ENCODE measurements around the gene FGF14. TPM values are rescaled to one million over a fixed set of nuclear protein-coding genes. Genes with fewer than 3 reads are reported as not detected.

Gene FGF14
- total RNA-seq (not detected), polyA plus RNA-seq (under 1 TPM in 1 of 4 donors, not detected in 3; 0.09 TPM)

- Histone ChIP-seq H3K4me1 (ENCODE audit: control insufficient read depth, insufficient read depth, low read length, poor library complexity, severe bottlenecking) (peaks cover 16% of the 10 kb centered on the region), H3K9me3 (ENCODE audit: control insufficient read depth in 2 of 2, low read length in 2 of 2) (no peaks in the 10 kb centered on the region), H3K36me3 (ENCODE audit: control insufficient read depth, insufficient read depth, low read length) (no peaks in the 10 kb centered on the region), H3K4me3 (ENCODE audit: low read depth, low read length) (no peak within 1 kb of the TSS), H3K27ac (ENCODE audit: insufficient read depth, low read length, poor library complexity, severe bottlenecking) (no peak within 1 kb of the TSS), H3K27me3 (ENCODE audit: control insufficient read depth, insufficient read depth, low read length) (peaks cover 41% of the 10 kb centered on the region)
- DNase-seq: no peak
- no peak for ATAC-seq (ENCODE audit: low read depth in 2 of 2)
- Mint-ChIP-seq H3K27me3 (peaks cover 68% of the 10 kb centered on the region), H3K27ac (peak within 1 kb of the TSS in 1 of 3 donors; percentile 40), H3K4me1 (peaks cover 9 to 34% (median 16%) of the 10 kb centered on the region in 4 donors), H3K9me3 (peaks cover 0 to 4% (median 0%) of the 10 kb centered on the region in 7 donors), H3K4me3 (peak within 1 kb of the TSS; percentile 49 to 85 (median 64)), H3K36me3 (no peaks in the 10 kb centered on the region)
Measured at GRCh38 chr13:102401766-102402165, at the start of gene FGF14. Gene FGF14 (minus strand): TSS chr13:102402048.

GRCh38 chr13:102443249-102443648 lies 41.4 kb upstream of the FGF14 start:
- Histone ChIP-seq H3K36me3 (ENCODE audit: control insufficient read depth, insufficient read depth, low read length) (no peaks in the 10 kb centered on the region), H3K27ac (ENCODE audit: insufficient read depth, low read length, poor library complexity, severe bottlenecking) (no peak overlapping the region), H3K4me3 (ENCODE audit: low read depth, low read length) (no peak overlapping the region), H3K9me3 (ENCODE audit: control insufficient read depth in 2 of 2, low read length in 2 of 2) (no peaks in the 10 kb centered on the region), H3K27me3 (ENCODE audit: control insufficient read depth, insufficient read depth, low read length) (no peaks in the 10 kb centered on the region), H3K4me1 (ENCODE audit: control insufficient read depth, insufficient read depth, low read length, poor library complexity, severe bottlenecking) (no peaks in the 10 kb centered on the region)
- no peak overlapping the region for H3K4me3 Mint-ChIP-seq
- no peak for ATAC-seq (ENCODE audit: low read depth in 2 of 2)
- no peaks in the 10 kb centered on the region for H3K4me1 Mint-ChIP-seq
- H3K27ac Mint-ChIP-seq: no peak overlapping the region
- H3K9me3 Mint-ChIP-seq: peaks cover 0 to 4% (median 0%) of the 10 kb centered on the region in 7 donors
- DNase-seq: no peak
- H3K27me3 Mint-ChIP-seq: no peaks in the 10 kb centered on the region
- peaks cover 3% of the 10 kb centered on the region for H3K36me3 Mint-ChIP-seq

- no peak for DNase-seq
- H3K4me3 ChIP-seq (ENCODE audit: low read depth, low read length): no peak overlapping the region
- no peaks in the 10 kb centered on the region for H3K9me3 ChIP-seq (ENCODE audit: control insufficient read depth in 2 of 2, low read length in 2 of 2)
- Mint-ChIP-seq H3K27me3 (no peaks in the 10 kb centered on the region), H3K9me3 (peaks cover 0 to 2% (median 2%) of the 10 kb centered on the region in 7 donors), H3K4me3 (no peak overlapping the region), H3K27ac (peak overlapping the region in 1 of 3 donors; percentile 30), H3K4me1 (no peaks in the 10 kb centered on the region), H3K36me3 (peaks cover 3% of the 10 kb centered on the region)
- H3K27me3 ChIP-seq (ENCODE audit: control insufficient read depth, insufficient read depth, low read length): no peaks in the 10 kb centered on the region
- no peaks in the 10 kb centered on the region for H3K36me3 ChIP-seq (ENCODE audit: control insufficient read depth, insufficient read depth, low read length)
- no peaks in the 10 kb centered on the region for H3K4me1 ChIP-seq (ENCODE audit: control insufficient read depth, insufficient read depth, low read length, poor library complexity, severe bottlenecking)
- H3K27ac ChIP-seq (ENCODE audit: insufficient read depth, low read length, poor library complexity, severe bottlenecking): no peak overlapping the region
- no peak for ATAC-seq (ENCODE audit: low read depth in 2 of 2)
Measured at GRCh38 chr13:102441085-102441484, 39.2 kb upstream of the FGF14 start.

GRCh38 chr13:102440259-102440936 lies 38.5 kb upstream of the FGF14 start:
- no peak overlapping the region for H3K4me3 ChIP-seq (ENCODE audit: low read depth, low read length)
- no peaks in the 10 kb centered on the region for H3K4me1 Mint-ChIP-seq
- ATAC-seq (ENCODE audit: low read depth in 2 of 2) (no peak), DNase-seq (no peak)
- H3K4me1 ChIP-seq (ENCODE audit: control insufficient read depth, insufficient read depth, low read length, poor library complexity, severe bottlenecking): no peaks in the 10 kb centered on the region
- H3K27me3 ChIP-seq (ENCODE audit: control insufficient read depth, insufficient read depth, low read length): no peaks in the 10 kb centered on the region
- H3K36me3 Mint-ChIP-seq: peaks cover 3% of the 10 kb centered on the region
- H3K36me3 ChIP-seq (ENCODE audit: control insufficient read depth, insufficient read depth, low read length): no peaks in the 10 kb centered on the region
- H3K9me3 Mint-ChIP-seq: peaks cover 0 to 4% (median 2%) of the 10 kb centered on the region in 7 donors
- H3K27ac ChIP-seq (ENCODE audit: insufficient read depth, low read length, poor library complexity, severe bottlenecking): no peak overlapping the region
- no peaks in the 10 kb centered on the region for H3K27me3 Mint-ChIP-seq
- H3K27ac Mint-ChIP-seq: no peak overlapping the region
- no peaks in the 10 kb centered on the region for H3K9me3 ChIP-seq (ENCODE audit: control insufficient read depth in 2 of 2, low read length in 2 of 2)
- no peak overlapping the region for H3K4me3 Mint-ChIP-seq

GRCh38 chr13:102422690-102423089 lies 20.8 kb upstream of the FGF14 start:
- Mint-ChIP-seq H3K27me3 (no peaks in the 10 kb centered on the region), H3K36me3 (no peaks in the 10 kb centered on the region), H3K4me1 (no peaks in the 10 kb centered on the region), H3K9me3 (peaks cover 0 to 23% (median 7%) of the 10 kb centered on the region in 7 donors), H3K27ac (no peak overlapping the region), H3K4me3 (no peak overlapping the region)
- DNase-seq (no peak), ATAC-seq (ENCODE audit: low read depth in 2 of 2) (no peak)
- H3K27me3 ChIP-seq (ENCODE audit: control insufficient read depth, insufficient read depth, low read length): peaks cover 2% of the 10 kb centered on the region
- H3K36me3 ChIP-seq (ENCODE audit: control insufficient read depth, insufficient read depth, low read length): no peaks in the 10 kb centered on the region
- no peak overlapping the region for H3K4me3 ChIP-seq (ENCODE audit: low read depth, low read length)
- H3K27ac ChIP-seq (ENCODE audit: insufficient read depth, low read length, poor library complexity, severe bottlenecking): no peak overlapping the region
- H3K9me3 ChIP-seq (ENCODE audit: control insufficient read depth in 2 of 2, low read length in 2 of 2): peaks cover 11 to 13% of the 10 kb centered on the region in 2 experiments
- H3K4me1 ChIP-seq (ENCODE audit: control insufficient read depth, insufficient read depth, low read length, poor library complexity, severe bottlenecking): no peaks in the 10 kb centered on the region

- Histone ChIP-seq H3K9me3 (ENCODE audit: control insufficient read depth in 2 of 2, low read length in 2 of 2) (no peaks in the 10 kb centered on the region), H3K27me3 (ENCODE audit: control insufficient read depth, insufficient read depth, low read length) (peaks cover 27% of the 10 kb centered on the region), H3K4me1 (ENCODE audit: control insufficient read depth, insufficient read depth, low read length, poor library complexity, severe bottlenecking) (peaks cover 6% of the 10 kb centered on the region), H3K4me3 (ENCODE audit: low read depth, low read length) (no peak overlapping the region), H3K27ac (ENCODE audit: insufficient read depth, low read length, poor library complexity, severe bottlenecking) (no peak overlapping the region), H3K36me3 (ENCODE audit: control insufficient read depth, insufficient read depth, low read length) (no peaks in the 10 kb centered on the region)
- DNase-seq (no peak), ATAC-seq (ENCODE audit: low read depth in 2 of 2) (no peak)
- Mint-ChIP-seq H3K9me3 (peaks cover 0 to 2% (median 0%) of the 10 kb centered on the region in 7 donors), H3K4me1 (peaks cover 4 to 19% (median 15%) of the 10 kb centered on the region in 4 donors), H3K27ac (no peak overlapping the region), H3K36me3 (no peaks in the 10 kb centered on the region), H3K4me3 (no peak overlapping the region), H3K27me3 (peaks cover 33% of the 10 kb centered on the region)
Measured at GRCh38 chr13:102405499-102406100, 3.8 kb upstream of the FGF14 start.

- H3K27me3 Mint-ChIP-seq: peaks cover 65% of the 10 kb centered on the region
- Histone ChIP-seq H3K9me3 (ENCODE audit: control insufficient read depth in 2 of 2, low read length in 2 of 2) (no peaks in the 10 kb centered on the region), H3K27me3 (ENCODE audit: control insufficient read depth, insufficient read depth, low read length) (peaks cover 36% of the 10 kb centered on the region), H3K4me3 (ENCODE audit: low read depth, low read length) (no peak overlapping the region), H3K36me3 (ENCODE audit: control insufficient read depth, insufficient read depth, low read length) (no peaks in the 10 kb centered on the region), H3K4me1 (ENCODE audit: control insufficient read depth, insufficient read depth, low read length, poor library complexity, severe bottlenecking) (peaks cover 16% of the 10 kb centered on the region), H3K27ac (ENCODE audit: insufficient read depth, low read length, poor library complexity, severe bottlenecking) (no peak overlapping the region)
- peak overlapping the region in 2 of 4 donors; percentile 25 to 55 for H3K4me3 Mint-ChIP-seq
- H3K4me1 Mint-ChIP-seq: peaks cover 9 to 34% (median 16%) of the 10 kb centered on the region in 4 donors
- peaks cover 0 to 4% (median 0%) of the 10 kb centered on the region in 7 donors for H3K9me3 Mint-ChIP-seq
- ATAC-seq (ENCODE audit: low read depth in 2 of 2) (peak; percentile 29 to 40), DNase-seq (peak in 1 of 3 donors; percentile 25)
- no peaks in the 10 kb centered on the region for H3K36me3 Mint-ChIP-seq
- H3K27ac Mint-ChIP-seq: no peak overlapping the region
Measured at GRCh38 chr13:102402290-102402689, 442 bp upstream of the FGF14 start.
